Common myeloid progenitor, CD34-positive (primary cell): ENCODE measurements around the gene OR2V1.
"Not testable (repeated sequence)": the region's sequence is repeated elsewhere in the genome, so short reads cannot be mapped to it uniquely, and the experiment has no call there.

ENCODE experiments used
- CTCF ChIA-PET: fragments of 350-600 bp; sonication (Branson Sonifier 250); formaldehyde crosslinking; loops from one replicate; lab custom pipeline; 2021; ENCODE audit warnings: antibody characterized with exemption; lab: Charles Lee
- POLR2A ChIA-PET: fragments of 350-600 bp; sonication (Branson Sonifier 250); formaldehyde crosslinking; loops from one replicate; lab custom pipeline; 2021; ENCODE audit warnings: antibody characterized with exemption; lab: Charles Lee
- DNase-seq, 3 donors: peaks; one replicate each; pipeline versions ENCODE4 v3.0.0 to v3.0.0-alpha.2; 2013
- H3K27ac ChIP-seq, 2 experiments: 1 replicate in 1 of 2; 2 replicates in 1 of 2; pipeline ENCODE4 v1.7.0; 2013; ENCODE audit warnings: inconsistent platforms in 2 of 2, low read length in 2 of 2, mild to moderate bottlenecking in 2 of 2, low read depth in 1 of 2, moderate library complexity in 1 of 2; ENCODE audit not compliant: severe bottlenecking in 2 of 2, insufficient read depth in 1 of 2, poor library complexity in 1 of 2
- H3K27me3 ChIP-seq, 5 experiments: replicated peaks in 2 of 5; 1 replicate in 3 of 5; 2 replicates in 2 of 5; pipeline versions ENCODE4 v1.6.1 to v1.7.0; 2013; ENCODE audit warnings: low read length in 4 of 5, mild to moderate bottlenecking in 2 of 5, moderate library complexity in 2 of 5, inconsistent platforms in 1 of 5; ENCODE audit not compliant: insufficient read depth in 5 of 5, control insufficient read depth in 4 of 5
- H3K36me3 ChIP-seq, 4 experiments: 1 replicate in 2 of 4; 2 replicates in 2 of 4; pipeline versions ENCODE4 v1.6.1 to v1.7.0; 2013; ENCODE audit warnings: low read length in 3 of 4, control low read depth in 1 of 4, mild to moderate bottlenecking in 1 of 4; ENCODE audit not compliant: control insufficient read depth in 4 of 4, insufficient read depth in 4 of 4
- H3K4me1 ChIP-seq, 4 experiments: 1 replicate in 3 of 4; 2 replicates in 1 of 4; pipeline versions ENCODE4 v1.6.1 to v1.7.1; 2013; ENCODE audit warnings: low read length in 3 of 4, mild to moderate bottlenecking in 3 of 4, control low read depth in 1 of 4, inconsistent platforms in 1 of 4, moderate library complexity in 1 of 4; ENCODE audit not compliant: control insufficient read depth in 4 of 4, insufficient read depth in 4 of 4; ENCODE audit errors: control extremely low read depth in 1 of 4
- H3K4me3 ChIP-seq, 7 experiments: 1 replicate in 4 of 7; 2 replicates in 3 of 7; pipeline versions ENCODE4 v1.5.1 to v1.7.0; 2013; ENCODE audit warnings: mild to moderate bottlenecking in 7 of 7, low read length in 6 of 7, moderate library complexity in 6 of 7, inconsistent platforms in 2 of 7, low read depth in 2 of 7, control low read depth in 1 of 7; ENCODE audit not compliant: insufficient read depth in 4 of 7, control insufficient read depth in 1 of 7; ENCODE audit errors: extremely low read depth in 1 of 7
- H3K9me3 ChIP-seq, 5 experiments: 1 replicate in 4 of 5; 2 replicates in 1 of 5; pipeline versions ENCODE4 v1.6.1 to v1.7.1; 2013; ENCODE audit warnings: low read length in 4 of 5, mild to moderate bottlenecking in 2 of 5, inconsistent platforms in 1 of 5, low read depth in 1 of 5, moderate library complexity in 1 of 5; ENCODE audit not compliant: control insufficient read depth in 4 of 5, insufficient read depth in 2 of 5; ENCODE audit errors: control extremely low read depth in 1 of 5
- WGBS: methylation state at CpG from one replicate; pipeline ENCODE4 v1.1.5; 2013; ENCODE audit not compliant: insufficient coverage; 5-methylcytosine and 5-hydroxymethylcytosine counted together

OR2V1 gene

DNA sequence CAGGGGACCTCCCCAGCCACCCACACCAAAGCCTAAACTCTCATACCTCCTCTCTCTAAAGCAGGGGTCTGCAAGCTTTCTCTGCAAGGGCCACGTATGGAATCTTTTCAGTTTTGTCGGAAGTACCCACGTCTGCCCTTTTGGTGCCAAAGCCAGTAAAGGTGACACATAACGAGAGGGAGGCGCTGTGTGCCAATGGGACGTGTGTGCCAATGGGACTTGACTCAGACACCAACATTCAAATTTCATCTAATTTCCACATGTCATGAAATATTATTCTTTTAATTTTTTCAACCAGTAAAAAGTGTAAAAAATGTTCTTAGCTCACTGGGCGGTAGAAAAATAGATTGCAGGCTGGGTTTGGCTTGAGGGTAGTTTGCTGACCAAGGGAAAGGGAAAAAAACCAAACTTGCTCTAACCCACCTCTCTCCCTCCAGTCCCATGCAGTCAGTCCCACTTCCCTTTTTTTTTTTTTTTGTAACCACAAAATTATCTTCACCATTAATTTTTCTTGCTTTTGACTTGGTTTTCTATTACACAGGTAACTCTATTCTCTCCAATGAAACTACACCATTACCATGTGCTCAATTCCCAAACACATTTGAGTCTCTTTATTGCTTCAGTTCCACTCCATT, 25.5 kb downstream of the OR2V1 start:
- no peak overlapping the region for H3K4me3 ChIP-seq
- 60% methylated on average over 3 of the region's 7 CpGs for WGBS
- H3K4me1 ChIP-seq = peaks cover 0 to 7% (median 4%) of the 10 kb centered on the region in 4 experiments
- H3K27me3 ChIP-seq = peaks cover 0 to 62% (median 19%) of the 10 kb centered on the region in 5 experiments
- no peaks in the 10 kb centered on the region for H3K9me3 ChIP-seq
- CTCF ChIA-PET = no interaction called here
- POLR2A ChIA-PET = no interaction called here
- peak in 2 of 3 donors; percentile 32 to 38 for DNase-seq
- no peak overlapping the region for H3K27ac ChIP-seq
- H3K36me3 ChIP-seq = no peaks in the 10 kb centered on the region

DNA sequence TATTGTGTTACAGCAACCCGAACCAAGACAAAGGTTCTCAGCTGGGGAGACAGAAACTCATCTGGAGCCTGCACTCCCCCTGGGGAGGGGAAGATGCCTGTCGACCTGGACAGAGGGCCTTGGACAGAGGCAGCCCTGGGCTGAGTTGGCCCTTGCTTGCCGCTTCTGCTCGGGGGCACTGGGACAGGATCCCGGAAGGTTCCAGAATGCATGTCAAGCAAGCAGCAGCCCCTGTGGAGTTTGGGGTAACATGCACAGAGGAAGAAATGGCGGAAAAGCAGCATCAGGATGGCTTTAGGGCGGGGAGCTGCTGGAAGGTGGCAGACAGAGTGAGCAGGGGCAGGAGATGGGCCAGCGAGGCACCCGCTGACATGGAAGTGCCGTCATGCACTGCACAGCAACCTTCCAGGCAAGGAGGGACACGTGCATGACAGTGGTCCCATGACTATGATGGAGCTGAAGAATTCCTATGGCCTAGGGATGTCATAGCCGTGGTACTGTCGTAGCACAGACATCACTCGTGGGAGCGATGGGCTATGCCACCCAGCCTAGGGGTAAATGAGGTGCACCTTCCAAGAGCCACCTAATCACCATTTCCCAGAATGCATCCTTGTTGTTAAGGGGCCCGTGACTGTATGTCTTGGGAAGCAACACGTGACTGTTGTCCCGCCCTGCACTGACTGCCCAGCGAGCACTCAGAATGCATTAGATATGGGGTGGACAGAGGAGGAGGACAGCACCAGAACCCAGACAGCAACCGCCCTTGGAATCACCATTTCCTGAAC, 26.2 kb downstream of the OR2V1 start:
- DNase-seq, H3K36me3 ChIP-seq, H3K9me3 ChIP-seq, H3K4me1 ChIP-seq, CTCF ChIA-PET, H3K27ac ChIP-seq, H3K4me3 ChIP-seq, POLR2A ChIA-PET: not testable (repeated sequence)
- WGBS = 62% methylated on average over 6 of the region's 20 CpGs
- peaks cover 0 to 63% (median 21%) of the 10 kb centered on the region in 5 experiments for H3K27me3 ChIP-seq

DNA sequence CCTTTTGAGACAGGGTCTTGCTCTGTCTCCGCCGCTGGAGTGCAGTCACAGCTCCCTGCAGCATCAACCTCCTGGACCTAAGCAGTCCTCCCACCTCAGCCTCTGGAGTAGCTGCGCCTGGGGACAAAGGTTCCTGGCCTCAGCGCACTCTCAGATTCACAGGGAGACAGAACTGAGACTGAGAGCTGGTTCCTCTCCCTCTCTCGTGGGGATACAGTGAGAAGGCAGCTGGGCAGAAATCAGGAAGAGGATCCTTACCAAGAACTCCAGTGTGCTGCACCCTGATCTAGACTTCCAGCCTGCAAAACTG, 26.8 kb downstream of the OR2V1 start:
- POLR2A ChIA-PET, H3K27ac ChIP-seq, H3K36me3 ChIP-seq, CTCF ChIA-PET, H3K9me3 ChIP-seq, H3K4me1 ChIP-seq: not testable (repeated sequence)
- WGBS = 12% methylated on average over 4 of the region's 5 CpGs
- Histone ChIP-seq H3K4me3 (peak overlapping the region in 1 of 7 experiments; percentile 19), H3K27me3 (peaks cover 0 to 63% (median 24%) of the 10 kb centered on the region in 5 experiments)
- DNase-seq = peak in 1 of 3 donors; percentile 10

DNA sequence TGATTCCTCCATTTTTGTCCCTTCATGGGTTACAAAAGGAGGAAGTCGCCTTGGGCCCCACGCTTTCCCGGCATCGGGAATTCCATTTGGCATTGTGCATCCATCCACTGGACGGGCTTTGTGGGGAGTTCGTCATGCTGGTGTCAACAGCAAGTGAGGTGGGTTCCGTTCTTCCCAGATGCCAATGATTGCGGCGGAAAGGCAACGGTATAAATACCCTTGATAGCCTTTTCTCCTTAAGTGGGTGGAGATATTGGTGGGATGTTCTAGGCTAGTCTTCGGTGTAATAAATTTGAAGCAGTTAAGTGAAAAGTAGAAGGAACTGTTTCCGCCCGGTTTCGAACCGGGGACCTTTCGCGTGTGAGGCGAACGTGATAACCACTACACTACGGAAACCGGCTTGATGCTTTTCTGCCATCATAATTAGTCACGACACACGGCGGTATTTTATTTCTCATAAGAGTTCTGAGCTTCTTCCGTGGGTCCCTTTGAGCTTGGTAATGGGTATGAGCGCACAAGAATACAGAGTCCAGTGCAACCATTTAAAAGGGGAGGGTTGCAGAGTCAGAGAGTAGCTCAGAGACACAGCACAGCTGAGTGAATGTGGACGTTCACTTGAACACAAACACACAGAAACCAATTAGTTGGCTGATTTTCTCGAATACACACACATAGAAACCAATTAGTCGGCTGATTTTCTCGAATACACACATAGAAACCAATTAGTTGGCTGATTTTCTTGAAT, 28.9 kb downstream of the OR2V1 start:
- H3K36me3 ChIP-seq, DNase-seq, H3K4me1 ChIP-seq, H3K27ac ChIP-seq, CTCF ChIA-PET, H3K4me3 ChIP-seq, H3K9me3 ChIP-seq, POLR2A ChIA-PET: not testable (repeated sequence)
- no CpG with 5 or more reads among the region's 30 CpGs for WGBS
- peaks cover 3 to 48% (median 20%) of the 10 kb centered on the region in 5 experiments for H3K27me3 ChIP-seq

DNA sequence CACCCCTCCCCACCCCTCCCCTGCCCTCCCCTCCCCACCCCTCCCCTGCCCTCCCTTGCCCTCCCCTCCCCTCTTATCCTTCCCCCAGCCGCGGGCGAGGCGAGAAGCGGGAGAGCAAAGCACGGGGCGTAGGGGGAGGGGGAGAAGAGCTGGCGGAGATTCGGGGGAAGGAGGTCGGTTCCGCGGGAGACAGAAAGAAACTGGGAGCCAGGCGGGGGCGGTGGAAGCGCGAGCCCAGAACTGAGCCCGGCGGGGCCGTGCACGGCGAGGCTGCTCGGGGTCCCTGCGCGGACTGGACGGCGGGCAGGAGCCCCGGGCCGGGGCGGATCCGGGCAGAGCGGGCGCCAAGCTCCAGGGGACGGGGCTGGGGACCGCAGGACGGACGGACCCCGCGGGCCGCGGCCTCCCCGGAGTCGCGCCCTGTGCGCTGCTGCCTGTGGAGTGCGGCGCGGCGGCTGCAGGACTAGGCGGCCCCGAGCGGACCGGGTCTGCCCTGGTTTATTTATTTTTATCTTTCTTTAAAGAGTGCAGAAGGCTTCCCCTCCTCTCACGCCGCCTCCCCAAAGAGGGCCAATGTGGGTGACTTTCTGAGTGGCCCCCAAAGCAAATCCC, 29.8 kb downstream of the OR2V1 start:
- no CpG with 5 or more reads among the region's 54 CpGs for WGBS
- POLR2A ChIA-PET = not testable (repeated sequence)

DNA sequence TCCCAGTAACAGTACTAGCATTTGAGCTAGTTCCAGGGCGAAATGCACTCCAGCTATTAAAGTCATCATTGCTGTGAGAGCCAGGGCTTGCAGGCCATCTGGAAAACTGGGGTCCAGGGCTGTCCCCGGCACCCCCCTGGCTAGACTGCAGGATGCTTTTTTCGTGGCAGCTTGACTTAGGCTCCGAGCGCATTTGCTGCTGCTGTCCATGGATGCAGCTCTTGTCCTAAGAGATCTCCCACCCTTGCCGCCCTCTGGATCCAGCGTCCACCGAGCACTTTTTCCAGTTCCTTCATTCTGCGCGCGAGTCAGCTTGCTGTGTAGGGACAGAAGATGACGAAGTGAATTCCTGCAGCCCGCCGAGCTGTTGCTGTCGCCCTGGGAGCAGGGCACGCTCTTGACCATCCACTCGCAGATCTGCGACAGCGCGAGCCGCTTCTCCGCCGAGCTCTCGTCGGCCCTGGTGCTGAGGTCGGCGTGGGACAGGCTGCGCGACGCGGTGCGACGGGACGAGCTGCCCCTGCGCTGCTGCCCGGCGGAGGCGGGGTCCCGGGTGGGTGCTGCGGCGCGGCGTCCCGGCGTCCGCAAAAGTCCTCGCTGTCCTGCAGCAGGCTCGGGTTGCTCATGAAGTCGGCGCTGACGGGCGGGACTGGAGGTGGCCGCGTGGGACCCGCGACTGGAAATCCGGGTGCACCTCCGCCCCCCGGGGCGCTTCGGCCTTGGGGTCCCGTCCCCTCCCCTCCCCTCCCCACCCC, 30.7 kb downstream of the OR2V1 start:
- WGBS = 9% methylated on average over 35 of the region's 62 CpGs
- ChIA-PET CTCF (interaction anchor here (1.3 to 1.5 kb wide), 2 partner anchors 31 to 232 kb away, joined by 3 read pairs; no protein-coding TSS in a partner anchor), POLR2A (no interaction called here)
- peaks cover 0 to 8% (median 2%) of the 10 kb centered on the region in 4 experiments for H3K4me1 ChIP-seq
- no peak overlapping the region for H3K27ac ChIP-seq
- peaks cover 3 to 36% (median 16%) of the 10 kb centered on the region in 5 experiments for H3K27me3 ChIP-seq
- no peaks in the 10 kb centered on the region for H3K36me3 ChIP-seq
- no peaks in the 10 kb centered on the region for H3K9me3 ChIP-seq
- DNase-seq = peak in 1 of 3 donors; percentile 35
- no peak overlapping the region for H3K4me3 ChIP-seq

More for the DNA sequence above, 29.8 kb downstream of the OR2V1 start:
- H3K4me1 ChIP-seq, CTCF ChIA-PET, DNase-seq, H3K27ac ChIP-seq, H3K4me3 ChIP-seq, H3K9me3 ChIP-seq, H3K36me3 ChIP-seq: not testable (repeated sequence)
- peaks cover 3 to 43% (median 18%) of the 10 kb centered on the region in 5 experiments for H3K27me3 ChIP-seq
